HG02970 (cell line): ENCODE results near the gene WLS.
"Not testable (repeated sequence)": the region's sequence is repeated elsewhere in the genome, so short reads cannot be mapped to it uniquely, and the experiment has no call there.

ENCODE experiments used
- ATAC-seq: cut with Tn5 transposase; IDR thresholded peaks from one replicate; pipeline ENCODE4 v1.9.1; 2021; ENCODE audit warnings: mild to moderate bottlenecking, moderate library complexity, moderate number of reproducible peaks; ENCODE audit not compliant: unreplicated experiment, low FRiP score

WLS gene

GRCh38 chr1:68232289-68233148 lies at the start of gene WLS:
Gene WLS, minus strand, starts transcription at chr1:68232523. Its CDS starts 224 bp downstream, at chr1:68232299.
- ATAC-seq: no peak

GRCh38 chr1:68280286-68280685 lies 48.0 kb upstream of the WLS start:
- no peak for ATAC-seq

- no peak for ATAC-seq
Observed at GRCh38 chr1:68279846-68280245, 47.5 kb upstream of the WLS start.

- no peak for ATAC-seq
Observed at GRCh38 chr1:68278221-68278620, 45.9 kb upstream of the WLS start.

- no peak for ATAC-seq
Observed at GRCh38 chr1:68276448-68276847, 44.1 kb upstream of the WLS start.

GRCh38 chr1:68273530-68273929 lies 41.2 kb upstream of the WLS start:
- no peak for ATAC-seq

- no peak for ATAC-seq
Observed at GRCh38 chr1:68271596-68271995, 39.3 kb upstream of the WLS start.

- ATAC-seq: no peak
Observed at GRCh38 chr1:68270951-68271350, 38.6 kb upstream of the WLS start.

- ATAC-seq: no peak
Observed at GRCh38 chr1:68269637-68270430, 37.5 kb upstream of the WLS start.

GRCh38 chr1:68268896-68269483 lies 36.7 kb upstream of the WLS start:
- no peak for ATAC-seq

- ATAC-seq: not testable (repeated sequence)
Observed at GRCh38 chr1:68256824-68257223, 24.5 kb upstream of the WLS start.

GRCh38 chr1:68255301-68255700 lies 23.0 kb upstream of the WLS start:
- no peak for ATAC-seq

- no peak for ATAC-seq
Observed at GRCh38 chr1:68254667-68255226, 22.4 kb upstream of the WLS start.

- ATAC-seq: no peak
Observed at GRCh38 chr1:68237040-68237439, 4.7 kb upstream of the WLS start.

- no peak for ATAC-seq
Observed at GRCh38 chr1:68234094-68234493, 1.8 kb upstream of the WLS start.

GRCh38 chr1:68233202-68233601 lies 879 bp upstream of the WLS start:
- no peak for ATAC-seq

- no peak for ATAC-seq
Observed at GRCh38 chr1:68231627-68232288, 565 bp downstream of the WLS start.

GRCh38 chr1:68230901-68231626 lies 1.3 kb downstream of the WLS start:
- ATAC-seq: no peak

- no peak for ATAC-seq
Observed at GRCh38 chr1:68230484-68230802, 1.9 kb downstream of the WLS start.
